NCI-H748 (cell line): Measurements from ENCODE around the gene KLHL6.
"Not testable (repeated sequence)": the region's sequence is repeated elsewhere in the genome, so short reads cannot be mapped to it uniquely, and the experiment has no call there.

ENCODE experiments used
- DNase-seq: peaks from one replicate; lab custom pipeline; 2025; ENCODE audit not compliant: unreplicated experiment; lab: John Stamatoyannopoulos, UW

Gene KLHL6

GRCh38 chr3:183555541-183556081 is at the start of gene KLHL6:
KLHL6 (minus strand) TSS chr3:183555706; CDS start chr3:183555653, 53 bp downstream.
- no peak for DNase-seq

GRCh38 chr3:183597959-183598358 is 42.5 kb upstream of the KLHL6 start:
- no peak for DNase-seq

- DNase-seq = no peak
These were observed 39.1 kb upstream of the KLHL6 start for GRCh38 chr3:183594636-183595035.

GRCh38 chr3:183592821-183593220 is 37.3 kb upstream of the KLHL6 start:
- DNase-seq = no peak

- DNase-seq = no peak
These were observed 36.5 kb upstream of the KLHL6 start for GRCh38 chr3:183591881-183592521.

- DNase-seq = no peak
These were observed 34.9 kb upstream of the KLHL6 start for GRCh38 chr3:183590442-183590841.

GRCh38 chr3:183587336-183587735 is 31.8 kb upstream of the KLHL6 start:
- no peak for DNase-seq

- no peak for DNase-seq
These were observed 31.0 kb upstream of the KLHL6 start for GRCh38 chr3:183586477-183586876.

- DNase-seq = no peak
These were observed 29.4 kb upstream of the KLHL6 start for GRCh38 chr3:183584914-183585280.

- DNase-seq = no peak
These were observed 28.9 kb upstream of the KLHL6 start for GRCh38 chr3:183584246-183584913.

- no peak for DNase-seq
These were observed 28.1 kb upstream of the KLHL6 start for GRCh38 chr3:183583331-183584245.

GRCh38 chr3:183582161-183582560 is 26.7 kb upstream of the KLHL6 start:
- no peak for DNase-seq

- DNase-seq = no peak
These were observed 26.1 kb upstream of the KLHL6 start for GRCh38 chr3:183581496-183582155.

- no peak for DNase-seq
These were observed 24.7 kb upstream of the KLHL6 start for GRCh38 chr3:183579967-183580900.

- DNase-seq = no peak
These were observed 22.7 kb upstream of the KLHL6 start for GRCh38 chr3:183578179-183578578.

GRCh38 chr3:183577346-183577745 is 21.8 kb upstream of the KLHL6 start:
- peak; percentile 58 for DNase-seq

- peak; percentile 54 for DNase-seq
These were observed 21.1 kb upstream of the KLHL6 start for GRCh38 chr3:183576487-183577107.

GRCh38 chr3:183572935-183573334 is 17.4 kb upstream of the KLHL6 start:
- DNase-seq = no peak

GRCh38 chr3:183570191-183570590 is 14.7 kb upstream of the KLHL6 start:
- not testable (repeated sequence) for DNase-seq
